Ascending aorta (tissue), 2 donors: ENCODE measurements around the gene NCKAP5. TPM values are rescaled to one million over a fixed set of nuclear protein-coding genes. Genes with fewer than 3 reads are reported as not detected.

ENCODE experiments used
- DNase-seq, 2 donors: peaks; one replicate each; pipeline ENCODE4 v3.0.0-alpha.2; 2019; ENCODE audit warnings: low spot score in 2 of 2
- H3K27ac ChIP-seq, 2 donors: fragments of 200-600 bp; sonication (generic); one replicate each; pipeline ENCODE4 v1.5.1; 2016 to 2017; ENCODE audit warnings: mild to moderate bottlenecking in 1 of 2
- H3K27me3 ChIP-seq: fragments of 200-600 bp; sonication (generic); one replicate; pipeline ENCODE4 v1.5.1; 2017
- H3K36me3 ChIP-seq, 2 donors: fragments of 200-600 bp; sonication (generic); one replicate each; pipeline ENCODE4 v1.5.1; 2016
- H3K4me1 ChIP-seq, 2 donors: fragments of 200-600 bp; sonication (generic); one replicate each; pipeline ENCODE4 v1.5.1; 2016 to 2017; ENCODE audit warnings: mild to moderate bottlenecking in 1 of 2
- H3K4me3 ChIP-seq, 2 donors: fragments of 200-600 bp; sonication (generic); one replicate each; pipeline ENCODE4 v1.5.1; 2016 to 2017; ENCODE audit warnings: mild to moderate bottlenecking in 1 of 2
- H3K9me3 ChIP-seq, 2 donors: fragments of 200-600 bp; sonication (generic); one replicate each; pipeline ENCODE4 v1.5.1; 2016
- intact Hi-C: fragments of 100-400 bp; cut with DNase I; formaldehyde crosslinking; loops from one replicate; pipeline ENCODE4 v1.15.1; 2023
- total RNA-seq: library from RNA; depleted of rRNA; stranded (reverse); fragments of >200 nt; gene quantifications from one replicate; pipeline ENCODE4 v1.1.0, GENCODE V29; 2016
- TF ChIP-seq, protein P1 (sequence below), 3 experiments: fragments of 200-600 bp in 2 of 3; fragments of 450-650 bp in 1 of 3; sonication (generic) in 2 of 3; IDR thresholded peaks; one replicate each; pipeline ENCODE4 v1.5.1; 2016 to 2019; ENCODE audit warnings: antibody characterized with exemption in 3 of 3, mild to moderate bottlenecking in 1 of 3, moderate library complexity in 1 of 3

Gene NCKAP5
- total RNA-seq, 1 donor from 2014 or later: 0.75 TPM

- intact Hi-C loops: no loop called here
- TF ChIP-seq, protein P1, sequence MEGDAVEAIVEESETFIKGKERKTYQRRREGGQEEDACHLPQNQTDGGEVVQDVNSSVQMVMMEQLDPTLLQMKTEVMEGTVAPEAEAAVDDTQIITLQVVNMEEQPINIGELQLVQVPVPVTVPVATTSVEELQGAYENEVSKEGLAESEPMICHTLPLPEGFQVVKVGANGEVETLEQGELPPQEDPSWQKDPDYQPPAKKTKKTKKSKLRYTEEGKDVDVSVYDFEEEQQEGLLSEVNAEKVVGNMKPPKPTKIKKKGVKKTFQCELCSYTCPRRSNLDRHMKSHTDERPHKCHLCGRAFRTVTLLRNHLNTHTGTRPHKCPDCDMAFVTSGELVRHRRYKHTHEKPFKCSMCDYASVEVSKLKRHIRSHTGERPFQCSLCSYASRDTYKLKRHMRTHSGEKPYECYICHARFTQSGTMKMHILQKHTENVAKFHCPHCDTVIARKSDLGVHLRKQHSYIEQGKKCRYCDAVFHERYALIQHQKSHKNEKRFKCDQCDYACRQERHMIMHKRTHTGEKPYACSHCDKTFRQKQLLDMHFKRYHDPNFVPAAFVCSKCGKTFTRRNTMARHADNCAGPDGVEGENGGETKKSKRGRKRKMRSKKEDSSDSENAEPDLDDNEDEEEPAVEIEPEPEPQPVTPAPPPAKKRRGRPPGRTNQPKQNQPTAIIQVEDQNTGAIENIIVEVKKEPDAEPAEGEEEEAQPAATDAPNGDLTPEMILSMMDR (IDR thresholded peaks at IDR 0.05): no peak
- no peaks in the 10 kb centered on the region for H3K9me3 ChIP-seq
- no peaks in the 10 kb centered on the region for H3K27me3 ChIP-seq
- no peak overlapping the region for H3K4me3 ChIP-seq
- H3K36me3 ChIP-seq: no peaks in the 10 kb centered on the region
- no peaks in the 10 kb centered on the region for H3K4me1 ChIP-seq
- no peak overlapping the region for H3K27ac ChIP-seq
- no peak for DNase-seq
Observed at GRCh38 chr2:132797556-132797955, 770.7 kb downstream of the NCKAP5 start.

- no peak for DNase-seq
- intact Hi-C loops: no loop called here
- no peak overlapping the region for H3K4me3 ChIP-seq
- no peaks in the 10 kb centered on the region for H3K36me3 ChIP-seq
- TF ChIP-seq, protein P1 (IDR thresholded peaks at IDR 0.05): no peak
- H3K4me1 ChIP-seq: no peaks in the 10 kb centered on the region
- H3K9me3 ChIP-seq: no peaks in the 10 kb centered on the region
- no peaks in the 10 kb centered on the region for H3K27me3 ChIP-seq
- no peak overlapping the region for H3K27ac ChIP-seq
Observed at GRCh38 chr2:132797071-132797470, 771.2 kb downstream of the NCKAP5 start.

- Histone ChIP-seq H3K27me3 (no peaks in the 10 kb centered on the region), H3K27ac (no peak overlapping the region), H3K4me3 (no peak overlapping the region), H3K36me3 (no peaks in the 10 kb centered on the region), H3K4me1 (no peaks in the 10 kb centered on the region), H3K9me3 (no peaks in the 10 kb centered on the region)
- no peak for DNase-seq
- TF ChIP-seq, protein P1 (IDR thresholded peaks at IDR 0.05): no peak
- intact Hi-C loops: no loop called here
Observed at GRCh38 chr2:132795220-132795619, 773.0 kb downstream of the NCKAP5 start.

DNA sequence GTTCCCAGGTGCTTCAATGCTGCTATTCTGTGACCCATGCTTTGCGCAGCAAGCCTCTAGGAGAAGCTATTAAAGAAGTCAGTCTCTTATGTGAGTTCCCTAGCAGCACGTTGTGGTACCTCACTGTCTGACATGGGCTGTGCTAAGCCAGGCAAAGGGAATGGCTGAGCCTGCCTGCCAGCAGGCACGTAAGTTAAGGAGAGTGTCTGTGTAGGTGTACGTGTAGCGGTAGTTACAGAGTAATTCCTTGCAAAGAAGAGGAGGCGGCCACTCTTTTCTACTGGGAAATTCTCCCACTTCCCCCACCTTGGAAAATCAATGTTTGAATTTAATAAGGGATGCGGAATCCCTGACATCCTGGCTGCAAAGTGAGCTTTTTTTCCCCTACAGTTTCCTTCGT, 774.7 kb downstream of the NCKAP5 start:
- Histone ChIP-seq H3K4me1 (no peaks in the 10 kb centered on the region), H3K9me3 (no peaks in the 10 kb centered on the region), H3K27me3 (no peaks in the 10 kb centered on the region), H3K4me3 (no peak overlapping the region), H3K27ac (no peak overlapping the region), H3K36me3 (no peaks in the 10 kb centered on the region)
- DNase-seq: no peak
- TF ChIP-seq, protein P1 (IDR thresholded peaks at IDR 0.05): no peak
- intact Hi-C loops: no loop called here

DNA sequence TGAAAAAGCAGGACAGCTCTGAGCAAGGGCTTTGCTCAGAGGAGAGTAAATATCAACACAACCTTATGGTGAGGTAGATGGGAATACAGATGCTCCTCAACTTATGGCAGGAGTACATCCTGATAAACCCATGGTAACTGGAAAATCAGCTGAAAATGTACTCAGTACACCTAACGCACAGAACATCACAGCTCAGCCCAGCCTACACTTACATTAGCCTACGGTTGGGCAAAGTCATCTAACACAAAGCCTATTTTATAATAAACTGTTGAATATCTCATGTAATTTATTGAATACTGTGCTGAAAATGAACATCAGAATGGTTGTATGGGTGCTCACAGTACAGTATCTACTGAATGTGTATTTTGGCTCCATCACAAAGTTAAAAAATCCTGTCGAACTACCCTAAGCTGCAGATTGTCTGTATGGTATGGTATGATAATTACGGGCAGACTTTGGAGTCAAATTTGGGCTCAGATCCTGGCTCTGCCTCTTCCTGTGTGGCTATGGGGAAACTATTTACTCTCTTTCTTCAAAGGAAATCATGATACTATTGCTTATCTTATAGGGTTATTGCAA, 778.0 kb downstream of the NCKAP5 start:
- intact Hi-C loops: no loop called here
- H3K4me1 ChIP-seq: no peaks in the 10 kb centered on the region
- H3K27me3 ChIP-seq: no peaks in the 10 kb centered on the region
- no peak overlapping the region for H3K4me3 ChIP-seq
- H3K9me3 ChIP-seq: no peaks in the 10 kb centered on the region
- no peak overlapping the region for H3K27ac ChIP-seq
- no peaks in the 10 kb centered on the region for H3K36me3 ChIP-seq
- DNase-seq: no peak
- TF ChIP-seq, protein P1 (IDR thresholded peaks at IDR 0.05): no peak

DNA sequence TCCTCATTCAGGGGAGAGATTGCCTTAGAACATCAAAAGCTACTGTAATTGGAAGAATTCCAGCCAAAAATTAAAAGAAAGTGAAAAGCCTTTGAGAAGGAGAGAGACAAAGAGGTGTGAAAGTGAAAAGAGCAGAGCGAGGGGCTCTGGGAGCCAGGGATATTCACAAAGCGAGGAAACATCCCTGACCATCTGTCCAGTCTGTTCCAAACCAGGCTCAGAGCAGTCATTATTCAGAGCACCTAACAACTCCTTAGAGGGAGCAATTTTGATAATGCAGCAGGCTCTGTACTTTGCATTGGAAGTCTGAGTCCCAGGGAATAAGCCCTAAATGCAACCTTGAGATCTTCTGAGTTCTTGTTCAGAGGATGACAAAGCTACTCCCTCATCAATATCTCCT, 779.2 kb downstream of the NCKAP5 start:
- Histone ChIP-seq H3K4me1 (no peaks in the 10 kb centered on the region), H3K27me3 (no peaks in the 10 kb centered on the region), H3K9me3 (no peaks in the 10 kb centered on the region), H3K36me3 (no peaks in the 10 kb centered on the region), H3K27ac (no peak overlapping the region), H3K4me3 (no peak overlapping the region)
- no peak for DNase-seq
- TF ChIP-seq, protein P1 (IDR thresholded peaks at IDR 0.05): no peak
- intact Hi-C loops: no loop called here
